IMR-90 (cell line): ENCODE measurements around the gene AK1. TPM values are rescaled to one million over a fixed set of nuclear protein-coding genes. Genes with fewer than 3 reads are reported as not detected.
A peak's percentile ranks its signal among the peaks of the same experiment; 100 is the strongest.

Experiments
- ATAC-seq: fragments of 200-7000 bp; cut with Tn5 transposase; 2 replicates; pipeline ENCODE4 v1.9.1; 2020; ENCODE audit warnings: low read depth, mild to moderate bottlenecking, moderate library complexity
- BruUV-seq: library from RNA; stranded (reverse); fragments of 400-500 nt; replicated peaks from 2 replicates; lab custom pipeline; 2021; lab: Mats Ljungman, UMichigan
- CTCF ChIA-PET: fragments of 300-600 bp; formaldehyde crosslinking; extraction: SDS; loops from one replicate; lab custom pipeline; 2021; ENCODE audit warnings: antibody characterized with exemption; lab: Yijun Ruan, JAX
- POLR2A ChIA-PET: fragments of 300-600 bp; sonication (Branson Sonifier 250); formaldehyde crosslinking; loops from one replicate; lab custom pipeline; 2022; ENCODE audit warnings: antibody characterized with exemption; ENCODE audit not compliant: unreplicated experiment; lab: Charles Lee
- DNase-seq: peaks from one replicate; pipeline ENCODE4 v3.0.0; 2013
- H2AFZ ChIP-seq: replicated peaks from 2 replicates; pipeline ENCODE3; 2013; ENCODE audit warnings: low read length, mild to moderate bottlenecking; ENCODE audit not compliant: poor library complexity
- H2AK5ac ChIP-seq: 2 replicates; pipeline ENCODE4 v1.6.1; 2013; ENCODE audit warnings: low read depth, low read length, inconsistent platforms
- H2AK9ac ChIP-seq: replicated peaks from 2 replicates; pipeline ENCODE3; 2013; ENCODE audit warnings: mild to moderate bottlenecking, low read depth, low read length, moderate library complexity; ENCODE audit not compliant: poor library complexity
- H2BK120ac ChIP-seq: 2 replicates; pipeline ENCODE4 v1.6.1; 2013; ENCODE audit warnings: low read depth, low read length, inconsistent platforms
- H2BK15ac ChIP-seq: 3 replicates; pipeline ENCODE4 v1.6.1; 2013; ENCODE audit warnings: low read depth, low read length, inconsistent platforms
- H2BK20ac ChIP-seq: 2 replicates; pipeline ENCODE4 v1.6.1; 2013; ENCODE audit warnings: low read depth, mild to moderate bottlenecking, inconsistent platforms, low read length, moderate library complexity
- H2BK5ac ChIP-seq: 2 replicates; pipeline ENCODE4 v1.6.1; 2013; ENCODE audit warnings: mild to moderate bottlenecking, low read depth, low read length, inconsistent platforms; ENCODE audit not compliant: poor library complexity, severe bottlenecking
- H3K14ac ChIP-seq: replicated peaks from 2 replicates; pipeline ENCODE4 v1.6.1; 2013; ENCODE audit warnings: low read depth, low read length, inconsistent platforms
- H3K18ac ChIP-seq: 2 replicates; pipeline ENCODE4 v1.6.1; 2013; ENCODE audit warnings: low read depth, low read length, control low read depth
- H3K23ac ChIP-seq: 2 replicates; pipeline ENCODE4 v1.6.1; 2013; ENCODE audit warnings: low read depth, low read length, inconsistent platforms
- H3K27ac ChIP-seq: 2 replicates; pipeline ENCODE4 v1.5.1; 2013; ENCODE audit warnings: mild to moderate bottlenecking, control low read depth, low read length; ENCODE audit not compliant: insufficient read depth
- H3K27me3 ChIP-seq: 2 replicates; pipeline ENCODE4 v1.6.1; 2013; ENCODE audit warnings: low read length; ENCODE audit not compliant: control insufficient read depth, insufficient read depth
- H3K36me3 ChIP-seq: 2 replicates; pipeline ENCODE4 v1.6.1; 2013; ENCODE audit warnings: low read length, mixed read lengths; ENCODE audit not compliant: control insufficient read depth, insufficient read depth
- H3K4ac ChIP-seq: 2 replicates; pipeline ENCODE4 v1.6.1; 2013; ENCODE audit warnings: low read depth, low read length, inconsistent platforms
- H3K4me1 ChIP-seq: 2 replicates; pipeline ENCODE4 v1.6.1; 2013; ENCODE audit warnings: low read length, mixed read lengths; ENCODE audit not compliant: control insufficient read depth, insufficient read depth
- H3K4me2 ChIP-seq: 2 replicates; pipeline ENCODE4 v1.6.1; 2013; ENCODE audit warnings: low read depth, mild to moderate bottlenecking, control low read depth, low read length, moderate library complexity
- H3K4me3 ChIP-seq: 2 replicates; pipeline ENCODE4 v1.5.1; 2013; ENCODE audit warnings: low read depth, mild to moderate bottlenecking, control low read depth, low read length, moderate library complexity; ENCODE audit not compliant: insufficient read depth
- H3K56ac ChIP-seq: 2 replicates; pipeline ENCODE4 v1.6.1; 2013; ENCODE audit warnings: low read length, inconsistent platforms; ENCODE audit not compliant: insufficient read depth; ENCODE audit errors: extremely low read depth
- H3K79me1 ChIP-seq, 2 experiments: 2 replicates each; pipeline ENCODE4 v1.6.1; 2013; ENCODE audit warnings: low read length in 2 of 2, inconsistent platforms in 1 of 2, low read depth in 1 of 2
- H3K9ac ChIP-seq: 2 replicates; pipeline ENCODE4 v1.6.1; 2013; ENCODE audit warnings: low read depth, low read length, control low read depth
- H3K9me1 ChIP-seq: 2 replicates; pipeline ENCODE4 v1.6.1; 2013; ENCODE audit warnings: low read length, inconsistent platforms; ENCODE audit not compliant: insufficient read depth
- H3K9me3 ChIP-seq: 2 replicates; pipeline ENCODE4 v1.6.1; 2013; ENCODE audit warnings: low read length; ENCODE audit not compliant: control insufficient read depth, insufficient read depth
- H4K20me1 ChIP-seq: 2 replicates; pipeline ENCODE4 v1.6.1; 2013; ENCODE audit warnings: low read length, inconsistent platforms; ENCODE audit not compliant: insufficient read depth
- H4K5ac ChIP-seq: 2 replicates; pipeline ENCODE4 v1.6.1; 2013; ENCODE audit warnings: mild to moderate bottlenecking, low read depth, low read length, control low read depth
- H4K8ac ChIP-seq, 2 experiments: 2 replicates each; pipeline ENCODE4 v1.6.1; 2013; ENCODE audit warnings: low read depth in 2 of 2, low read length in 2 of 2, control low read depth in 1 of 2, inconsistent platforms in 1 of 2
- H4K91ac ChIP-seq: 2 replicates; pipeline ENCODE4 v1.6.1; 2013; ENCODE audit warnings: low read depth, low read length, inconsistent platforms; ENCODE audit not compliant: insufficient read depth
- CEBPB ChIP-seq: IDR thresholded peaks from 2 replicates; pipeline ENCODE4 v1.6.1; 2012; ENCODE audit warnings: low read depth, low read length, improper control_type of control experiment
- MAZ ChIP-seq: IDR thresholded peaks from 2 replicates; pipeline ENCODE4 v1.6.1; 2012; ENCODE audit warnings: low read depth, mild to moderate bottlenecking, low read length, improper control_type of control experiment, moderate library complexity, borderline replicate concordance
- POLR2A ChIP-seq: IDR thresholded peaks from 2 replicates; pipeline ENCODE4 v1.6.1; 2012; ENCODE audit warnings: mild to moderate bottlenecking, low read depth, low read length
- RAD21 ChIP-seq: IDR thresholded peaks from 2 replicates; pipeline ENCODE4 v1.6.1; 2012; ENCODE audit warnings: low read length, improper control_type of control experiment
- RCOR1 ChIP-seq: IDR thresholded peaks from 2 replicates; pipeline ENCODE4 v1.6.1; 2012; ENCODE audit warnings: mild to moderate bottlenecking, low read length, improper control_type of control experiment; ENCODE audit not compliant: insufficient replicate concordance
- SMC3 ChIP-seq: fragments of 150-350 bp; IDR thresholded peaks from 2 replicates; pipeline ENCODE4 v1.6.1; 2016; ENCODE audit warnings: low read depth, mild to moderate bottlenecking, antibody characterized with exemption, low read length, moderate library complexity
- WGBS, 2 experiments: methylation state at CpG; one replicate each; pipeline versions ENCODE4 v1.1.5 to v1.1.7; 2013; ENCODE audit warnings: missing lambda C conversion rate in 2 of 2; ENCODE audit not compliant: insufficient read length in 1 of 2; ENCODE audit errors: extremely low coverage in 2 of 2; 5-methylcytosine and 5-hydroxymethylcytosine counted together
- dilution Hi-C: fragments of 300-500 bp; cut with HindIII; formaldehyde crosslinking; loops from one replicate; pipeline ENCODE4 v1.14.3; 2018; ENCODE audit warnings: low sequenced_read_pairs; ENCODE audit not compliant: unreplicated experiment
- in situ Hi-C: fragments of 300-500 bp; cut with MboI; formaldehyde crosslinking; loops from 3 replicates; pipeline ENCODE4 v1.14.3; 2019; ENCODE audit warnings: low sequenced_read_pairs, inconsistent platforms, mixed read lengths
- intact Hi-C: fragments of 100-400 bp; cut with micrococcal nuclease; formaldehyde crosslinking; loops from 2 replicates; pipeline ENCODE4 v1.10.0; 2022
- polyA plus RNA-seq, 3 experiments: library from polyadenylated mRNA; depleted of rRNA; stranded (reverse); fragments of >200 nt; gene quantifications; 2 replicates each; pipeline ENCODE4 v1.2.3, GENCODE V29; 2012; ENCODE audit warnings: low replicate concordance in 1 of 3
- total RNA-seq: library from RNA; depleted of rRNA; stranded (reverse); fragments of >200 nt; gene quantifications from 2 replicates; pipeline ENCODE4 v1.2.3, GENCODE V29; 2012
- TF ChIP-seq, protein P1 (sequence below): fragments of 150-350 bp; IDR thresholded peaks from 2 replicates; pipeline ENCODE4 v1.6.1; 2016; ENCODE audit warnings: low read depth, mild to moderate bottlenecking, low read length, moderate library complexity, borderline replicate concordance

AK1 gene
- total and polyA plus RNA-seq, 2 of the 4 experiments (the other 2 are of a cell fraction), result 44.8 to 119 TPM

DNA sequence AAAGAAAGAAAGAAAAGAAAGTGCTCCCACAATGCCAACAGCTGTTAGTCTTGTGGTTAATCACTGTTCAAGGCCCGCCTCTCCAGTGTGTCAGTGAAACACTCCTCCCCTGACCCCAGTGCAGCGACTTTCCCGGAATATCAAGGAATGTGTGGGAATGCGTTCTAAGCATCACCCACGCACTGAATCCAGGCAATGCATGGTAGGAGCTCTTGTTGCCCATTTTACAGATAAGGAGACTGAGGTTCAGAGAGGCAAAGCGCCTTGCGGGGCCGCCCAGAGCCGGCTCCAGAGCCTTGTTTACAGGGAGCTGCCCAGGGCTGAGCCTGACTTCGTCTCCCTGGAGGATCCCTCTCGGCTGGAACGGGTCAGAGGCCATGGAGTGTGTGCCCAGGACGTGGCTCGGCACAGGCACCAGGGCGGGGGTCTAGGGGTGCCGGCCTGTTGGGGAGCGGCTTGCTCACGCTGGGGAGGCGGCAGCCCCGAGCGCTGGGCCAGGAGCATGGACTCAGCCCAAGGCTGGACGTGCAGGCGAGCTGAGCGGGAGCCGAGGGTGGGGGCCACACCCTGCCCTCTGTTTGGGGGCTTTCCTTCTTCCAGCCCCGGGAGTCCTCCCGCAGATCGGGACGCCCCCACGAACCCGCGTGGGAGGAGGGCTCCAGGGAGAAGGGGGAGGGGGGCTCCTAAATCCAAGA lies 21.1 kb upstream of the AK1 start:
- H3K14ac ChIP-seq, result peak overlapping the region; percentile 85
- no peak for TF ChIP-seq RAD21
- TF ChIP-seq RCOR1, result peak; percentile 98
- peak; percentile 84; the same call in 1 of the 2 replicates for TF ChIP-seq MAZ
- TF ChIP-seq SMC3, result no peak
- TF ChIP-seq POLR2A, result no peak
- TF ChIP-seq CEBPB, result no peak
- TF ChIP-seq, protein P1, sequence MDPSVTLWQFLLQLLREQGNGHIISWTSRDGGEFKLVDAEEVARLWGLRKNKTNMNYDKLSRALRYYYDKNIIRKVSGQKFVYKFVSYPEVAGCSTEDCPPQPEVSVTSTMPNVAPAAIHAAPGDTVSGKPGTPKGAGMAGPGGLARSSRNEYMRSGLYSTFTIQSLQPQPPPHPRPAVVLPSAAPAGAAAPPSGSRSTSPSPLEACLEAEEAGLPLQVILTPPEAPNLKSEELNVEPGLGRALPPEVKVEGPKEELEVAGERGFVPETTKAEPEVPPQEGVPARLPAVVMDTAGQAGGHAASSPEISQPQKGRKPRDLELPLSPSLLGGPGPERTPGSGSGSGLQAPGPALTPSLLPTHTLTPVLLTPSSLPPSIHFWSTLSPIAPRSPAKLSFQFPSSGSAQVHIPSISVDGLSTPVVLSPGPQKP, result no peak
- H2BK5ac ChIP-seq, result peak overlapping the region; percentile 89
- peaks cover 19 to 56% of the 10 kb centered on the region in 2 experiments; a peak in 3 of 4 replicates for H3K79me1 ChIP-seq
- peak overlapping the region; percentile 59 for H2BK120ac ChIP-seq
- BruUV-seq, result no TSS peak
- POLR2A ChIA-PET, result interaction anchor here (0.8 kb wide), 1 partner anchor 14 kb away, joined by 3 read pairs; no protein-coding TSS in a partner anchor
- peak overlapping the region; percentile 32 for H3K4me2 ChIP-seq
- WGBS, 2 experiments, result 12% methylated on average over 13 of the region's 32 CpGs; no CpG with 5 or more reads in 1 of the 2 experiments
- peak overlapping the region; percentile 55 for H4K5ac ChIP-seq
- peak overlapping the region; percentile 68 for H4K91ac ChIP-seq
- H2AFZ ChIP-seq, result peak overlapping the region; percentile 86
- peaks cover 23% of the 10 kb centered on the region for H3K4me1 ChIP-seq
- peaks cover 16% of the 10 kb centered on the region for H3K9me1 ChIP-seq
- H2BK20ac ChIP-seq, result no peak overlapping the region
- peaks cover 27% of the 10 kb centered on the region for H3K36me3 ChIP-seq
- intact Hi-C loops, result no loop called here
- peak overlapping the region; percentile 91 for H3K23ac ChIP-seq
- dilution Hi-C loops, result no loop called here
- H3K4ac ChIP-seq, result peak overlapping the region; percentile 83
- in situ Hi-C loops, result no loop called here
- H4K20me1 ChIP-seq, result peaks cover 27% of the 10 kb centered on the region
- peaks cover 5% of the 10 kb centered on the region; the same call in 1 of the 2 replicates for H3K9me3 ChIP-seq
- peak overlapping the region; percentile 91 for H3K9ac ChIP-seq
- CTCF ChIA-PET, result interaction anchor here (1.2 kb wide), 1 partner anchor 164 kb away, joined by 4 read pairs; the partner anchor contains the start of gene TOR2A
- H3K56ac ChIP-seq, result peak overlapping the region; percentile 56
- H3K27me3 ChIP-seq, result no peaks in the 10 kb centered on the region
- H4K8ac ChIP-seq, result peak overlapping the region; percentile 10 to 42; a peak in 3 of 4 replicates
- H2AK5ac ChIP-seq, result peak overlapping the region; percentile 74
- peak overlapping the region; percentile 95 for H3K27ac ChIP-seq
- ATAC-seq (peak; percentile 36), DNase-seq (peak; percentile 89)
- H2AK9ac ChIP-seq, result peak overlapping the region; percentile 88
- peak overlapping the region; percentile 98 for H3K4me3 ChIP-seq
- no peak overlapping the region for H2BK15ac ChIP-seq
- peak overlapping the region; percentile 81 for H3K18ac ChIP-seq
